ENCODE data around the gene CD70. TPM values are rescaled to one million over a fixed set of nuclear protein-coding genes. Genes with fewer than 3 reads are reported as not detected.

Gene CD70
- total and polyA plus RNA-seq, 4 donors: 0.22 to 0.57 (median 0.34) TPM

- Histone ChIP-seq H3K27me3 (ENCODE audit: control insufficient read depth in 3 of 3, insufficient read depth in 3 of 3, low read length in 2 of 3) (peaks cover 0 to 3% (median 3%) of the 10 kb centered on the region in 3 donors), H3K4me1 (ENCODE audit: control insufficient read depth in 5 of 5, insufficient read depth in 5 of 5, low read length in 5 of 5) (peaks cover 0 to 2% (median 0%) of the 10 kb centered on the region in 5 donors), H3K9me3 (ENCODE audit: control insufficient read depth in 4 of 4, insufficient read depth in 3 of 4, low read length in 3 of 4) (peaks cover 0 to 3% (median 0%) of the 10 kb centered on the region in 4 donors), H3K27ac (ENCODE audit: low read depth in 1 of 2, low read length in 1 of 2) (no peak overlapping the region), H3K36me3 (ENCODE audit: control insufficient read depth in 4 of 4, insufficient read depth in 4 of 4, low read length in 4 of 4) (peaks cover 0 to 5% (median 0%) of the 10 kb centered on the region in 4 donors), H3K9ac (ENCODE audit: insufficient read depth in 1 of 2, low read length in 2 of 2) (no peak overlapping the region), H3K4me3 (no peak overlapping the region)
- no peak for TF ChIP-seq CTCF (IDR thresholded peaks at IDR 0.05; ENCODE audit: control extremely low read depth, extremely low read depth)
- WGBS, 2 donors: 87% methylated on average over 6 of the region's 6 CpGs
- ATAC-seq (ENCODE audit: insufficient read depth, low FRiP score) (no peak), DNase-seq (no peak)
Measured at GRCh38 chr19:6539514-6539913, 51.4 kb downstream of the CD70 start.

Small RNA genes lying within 50 kb of the gene (small RNA-seq; reads per million reads assigned to genes)
- gene RF00019 (ENCODE audit: low replicate concordance): not detected

Other genes starting within 250 kb of the CD70 start
- 10 to 100 TPM; 21.3 to 80.7 TPM for gene CLPP, start 229.6 kb downstream of the CD70 start, total RNA-seq
- gene CLPP, start 229.6 kb downstream of the CD70 start, polyA plus RNA-seq: 10 to 100 TPM; 57.8 to 89.7 TPM
- 10 to 100 TPM; 26.8 to 84.2 TPM for gene ALKBH7, start 218.4 kb downstream of the CD70 start, total RNA-seq
- gene ALKBH7, start 218.4 kb downstream of the CD70 start, polyA plus RNA-seq: 10 to 100 TPM; 49.6 to 57.1 TPM
- 1 to 10 TPM; 1.5 TPM for gene PSPN, start 215.2 kb downstream of the CD70 start, total RNA-seq
- gene PSPN, start 215.2 kb downstream of the CD70 start, polyA plus RNA-seq: under 1 TPM; 0.50 to 0.79 TPM
- gene GTF2F1, start 198.0 kb downstream of the CD70 start, total RNA-seq: 10 to 100 TPM; 45.4 to 53.5 TPM
- 10 to 100 TPM; 47.1 to 49.4 TPM for gene GTF2F1, start 198.0 kb downstream of the CD70 start, polyA plus RNA-seq
- 100 to 1,000 TPM; 157 to 204 TPM for gene KHSRP, start 166.3 kb downstream of the CD70 start, total RNA-seq
- gene KHSRP, start 166.3 kb downstream of the CD70 start, polyA plus RNA-seq: 100 to 1,000 TPM; 116 to 126 TPM
- under 1 TPM in 1 of 2 donors, not detected in 1; 0.28 TPM for gene SLC25A41, start 157.4 kb downstream of the CD70 start, total RNA-seq
- under 1 TPM; 0.10 to 0.43 TPM for gene SLC25A41, start 157.4 kb downstream of the CD70 start, polyA plus RNA-seq
- 10 to 100 TPM; 44.9 to 49.5 TPM for gene SLC25A23, start 131.4 kb downstream of the CD70 start, total RNA-seq
- 10 to 100 TPM; 15.7 to 44.0 TPM for gene SLC25A23, start 131.4 kb downstream of the CD70 start, polyA plus RNA-seq
- gene CRB3, start 126.9 kb downstream of the CD70 start, total RNA-seq: 10 to 100 TPM; 22.5 to 55.1 TPM
- 10 to 100 TPM; 51.0 to 81.8 TPM for gene CRB3, start 126.9 kb downstream of the CD70 start, polyA plus RNA-seq
- gene DENND1C, start 109.4 kb downstream of the CD70 start, total RNA-seq: 10 to 100 TPM in 1 of 2 donors, 1 to 10 TPM in 1; 2.7 to 11.0 TPM
- gene DENND1C, start 109.4 kb downstream of the CD70 start, polyA plus RNA-seq: 10 to 100 TPM in 1 of 2 donors, 1 to 10 TPM in 1; 8.0 to 10.6 TPM
- 1 to 10 TPM in 1 of 2 donors, under 1 TPM in 1; 0.28 to 2.1 TPM for gene TUBB4A, start 88.8 kb downstream of the CD70 start, total RNA-seq
- under 1 TPM; 0.05 to 0.08 TPM for gene TUBB4A, start 88.8 kb downstream of the CD70 start, polyA plus RNA-seq
- gene TNFSF9, start 60.1 kb downstream of the CD70 start, total RNA-seq: 10 to 100 TPM in 1 of 2 donors, under 1 TPM in 1; 1.00 to 10.1 TPM
- 1 to 10 TPM; 3.2 to 8.6 TPM for gene TNFSF9, start 60.1 kb downstream of the CD70 start, polyA plus RNA-seq
- gene TNFSF14, start 79.0 kb upstream of the CD70 start, total RNA-seq: 1 to 10 TPM; 3.0 to 5.2 TPM
- gene TNFSF14, start 79.0 kb upstream of the CD70 start, polyA plus RNA-seq: 1 to 10 TPM; 4.3 to 5.8 TPM
- gene C3, start 129.5 kb upstream of the CD70 start, total RNA-seq: 1,000 to 10,000 TPM; 1,072 to 1,612 TPM
- 1,000 to 10,000 TPM in 1 of 2 donors, 100 to 1,000 TPM in 1; 613 to 1,433 TPM for gene C3, start 129.5 kb upstream of the CD70 start, polyA plus RNA-seq
- gene GPR108, start 146.4 kb upstream of the CD70 start, total RNA-seq: 10 to 100 TPM; 33.5 to 89.4 TPM
- gene GPR108, start 146.4 kb upstream of the CD70 start, polyA plus RNA-seq: 10 to 100 TPM; 97.6 to 98.0 TPM
- 10 to 100 TPM; 60.8 to 82.2 TPM for gene TRIP10, start 148.5 kb upstream of the CD70 start, total RNA-seq
- 10 to 100 TPM; 77.4 to 97.3 TPM for gene TRIP10, start 148.5 kb upstream of the CD70 start, polyA plus RNA-seq
- gene SH2D3A, start 176.3 kb upstream of the CD70 start, total RNA-seq: 10 to 100 TPM; 16.6 to 30.6 TPM
- gene SH2D3A, start 176.3 kb upstream of the CD70 start, polyA plus RNA-seq: 10 to 100 TPM; 21.2 to 24.2 TPM
- 10 to 100 TPM; 15.4 to 28.4 TPM for gene VAV1, start 181.6 kb upstream of the CD70 start, total RNA-seq
- gene VAV1, start 181.6 kb upstream of the CD70 start, polyA plus RNA-seq: 10 to 100 TPM in 1 of 2 donors, 1 to 10 TPM in 1; 8.7 to 60.8 TPM

Measured in lung (tissue), 13 donors.